ENCODE results near the gene ST7L. TPM values are rescaled to one million over a fixed set of nuclear protein-coding genes. Genes with fewer than 3 reads are reported as not detected.

Gene ST7L
- polyA plus RNA-seq, 1 donor (not counting 4 experiments of a cell fraction or from before 2014, with no cell fraction given) = 13.4 TPM

DNA sequence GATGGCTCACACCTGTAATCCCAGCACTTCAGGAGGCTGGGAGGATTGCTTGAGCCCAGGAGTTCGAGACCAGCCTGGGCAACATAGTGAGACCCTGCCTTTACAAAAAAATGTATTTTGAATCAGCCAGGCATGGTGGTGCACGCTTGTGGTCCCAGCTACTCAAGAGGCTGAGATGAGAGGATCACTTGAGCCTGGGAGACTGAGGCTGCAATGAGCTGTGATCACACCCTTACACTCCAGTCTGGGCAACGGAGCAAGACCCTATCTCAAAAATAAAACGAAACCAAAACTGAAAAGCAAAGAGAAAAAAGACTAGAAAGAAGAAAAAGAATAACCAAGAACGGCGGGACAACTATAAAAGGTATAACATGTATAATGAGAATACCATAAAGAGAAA, 125.6 kb downstream of the ST7L start:
- no peak overlapping the region for H2AFZ ChIP-seq (ENCODE audit: control insufficient read depth, low read length)
- no peaks in the 10 kb centered on the region for H4K20me1 ChIP-seq (ENCODE audit: control insufficient read depth, extremely low read depth, insufficient read depth, low read length)
- H3K9me3 ChIP-seq (ENCODE audit: control insufficient read depth, low read depth, low read length) = no peaks in the 10 kb centered on the region
- DNase-seq (ENCODE audit: low read depth, low spot score) (no peak), FAIRE-seq (no peak)
- dilution Hi-C loops (cut with MboI; ENCODE audit: extremely low pct_ligation_motif_present, low sequenced_read_pairs) = no loop called here
- H3K27me3 ChIP-seq (ENCODE audit: control insufficient read depth, extremely low read depth, insufficient read depth, low read length) = no peaks in the 10 kb centered on the region
- H3K4me1 ChIP-seq (ENCODE audit: control insufficient read depth, extremely low read depth, insufficient read depth, low read length) = no peaks in the 10 kb centered on the region
- no peak for TF ChIP-seq EZH2 (IDR thresholded peaks at IDR 0.05; ENCODE audit: low read length)
- TF ChIP-seq, protein P1, sequence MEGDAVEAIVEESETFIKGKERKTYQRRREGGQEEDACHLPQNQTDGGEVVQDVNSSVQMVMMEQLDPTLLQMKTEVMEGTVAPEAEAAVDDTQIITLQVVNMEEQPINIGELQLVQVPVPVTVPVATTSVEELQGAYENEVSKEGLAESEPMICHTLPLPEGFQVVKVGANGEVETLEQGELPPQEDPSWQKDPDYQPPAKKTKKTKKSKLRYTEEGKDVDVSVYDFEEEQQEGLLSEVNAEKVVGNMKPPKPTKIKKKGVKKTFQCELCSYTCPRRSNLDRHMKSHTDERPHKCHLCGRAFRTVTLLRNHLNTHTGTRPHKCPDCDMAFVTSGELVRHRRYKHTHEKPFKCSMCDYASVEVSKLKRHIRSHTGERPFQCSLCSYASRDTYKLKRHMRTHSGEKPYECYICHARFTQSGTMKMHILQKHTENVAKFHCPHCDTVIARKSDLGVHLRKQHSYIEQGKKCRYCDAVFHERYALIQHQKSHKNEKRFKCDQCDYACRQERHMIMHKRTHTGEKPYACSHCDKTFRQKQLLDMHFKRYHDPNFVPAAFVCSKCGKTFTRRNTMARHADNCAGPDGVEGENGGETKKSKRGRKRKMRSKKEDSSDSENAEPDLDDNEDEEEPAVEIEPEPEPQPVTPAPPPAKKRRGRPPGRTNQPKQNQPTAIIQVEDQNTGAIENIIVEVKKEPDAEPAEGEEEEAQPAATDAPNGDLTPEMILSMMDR (optimal IDR thresholded peaks at IDR 0.05 in 1 of 3, IDR thresholded peaks at IDR 0.05 in 1 of 3, conservative IDR thresholded peaks at IDR 0.05 in 1 of 3; ENCODE audit: extremely low read depth in 1 of 3, insufficient read depth in 2 of 3, low read length in 3 of 3) = no peak
- no peaks in the 10 kb centered on the region for H3K79me2 ChIP-seq (ENCODE audit: control insufficient read depth, insufficient read depth, low read length)
- H3K4me2 ChIP-seq (ENCODE audit: control insufficient read depth, extremely low read depth, insufficient read depth, low read depth, low read length) = no peak overlapping the region
- no peaks in the 10 kb centered on the region for H3K9me1 ChIP-seq (ENCODE audit: control insufficient read depth, extremely low read depth, insufficient read depth, low read length)
- no peak overlapping the region for H3K4me3 ChIP-seq (ENCODE audit: control insufficient read depth in 2 of 3, extremely low read depth in 1 of 3, insufficient read depth in 2 of 3, low read depth in 1 of 3, low read length in 3 of 3)
- H3K9ac ChIP-seq (ENCODE audit: control insufficient read depth, extremely low read depth, insufficient read depth, low read length) = no peak overlapping the region
- H3K36me3 ChIP-seq (ENCODE audit: control insufficient read depth in 2 of 2, extremely low read depth in 1 of 2, insufficient read depth in 2 of 2, low read length in 2 of 2) = no peaks in the 10 kb centered on the region
- H3K27ac ChIP-seq (ENCODE audit: control insufficient read depth, insufficient read depth, low read length) = no peak overlapping the region

- TF ChIP-seq, protein P1 (optimal IDR thresholded peaks at IDR 0.05 in 1 of 3, IDR thresholded peaks at IDR 0.05 in 1 of 3, conservative IDR thresholded peaks at IDR 0.05 in 1 of 3; ENCODE audit: extremely low read depth in 1 of 3, insufficient read depth in 2 of 3, low read length in 3 of 3) = no peak
- no peak for TF ChIP-seq EZH2 (IDR thresholded peaks at IDR 0.05; ENCODE audit: low read length)
- H3K9me1 ChIP-seq (ENCODE audit: control insufficient read depth, extremely low read depth, insufficient read depth, low read length) = no peaks in the 10 kb centered on the region
- no peak overlapping the region for H3K27ac ChIP-seq (ENCODE audit: control insufficient read depth, insufficient read depth, low read length)
- no peaks in the 10 kb centered on the region for H3K4me1 ChIP-seq (ENCODE audit: control insufficient read depth, extremely low read depth, insufficient read depth, low read length)
- H2AFZ ChIP-seq (ENCODE audit: control insufficient read depth, low read length) = no peak overlapping the region
- H3K9ac ChIP-seq (ENCODE audit: control insufficient read depth, extremely low read depth, insufficient read depth, low read length) = no peak overlapping the region
- no peaks in the 10 kb centered on the region for H4K20me1 ChIP-seq (ENCODE audit: control insufficient read depth, extremely low read depth, insufficient read depth, low read length)
- H3K4me3 ChIP-seq (ENCODE audit: control insufficient read depth in 2 of 3, extremely low read depth in 1 of 3, insufficient read depth in 2 of 3, low read depth in 1 of 3, low read length in 3 of 3) = no peak overlapping the region
- H3K9me3 ChIP-seq (ENCODE audit: control insufficient read depth, low read depth, low read length) = no peaks in the 10 kb centered on the region
- no peak overlapping the region for H3K4me2 ChIP-seq (ENCODE audit: control insufficient read depth, extremely low read depth, insufficient read depth, low read depth, low read length)
- no peaks in the 10 kb centered on the region for H3K79me2 ChIP-seq (ENCODE audit: control insufficient read depth, insufficient read depth, low read length)
- dilution Hi-C loops (cut with MboI; ENCODE audit: extremely low pct_ligation_motif_present, low sequenced_read_pairs) = no loop called here
- no peak for DNase-seq (ENCODE audit: low read depth, low spot score)
- H3K36me3 ChIP-seq (ENCODE audit: control insufficient read depth in 2 of 2, extremely low read depth in 1 of 2, insufficient read depth in 2 of 2, low read length in 2 of 2) = no peaks in the 10 kb centered on the region
- no peaks in the 10 kb centered on the region for H3K27me3 ChIP-seq (ENCODE audit: control insufficient read depth, extremely low read depth, insufficient read depth, low read length)
- no peak for FAIRE-seq
Measured at GRCh38 chr1:112492076-112492475, 126.9 kb downstream of the ST7L start.

Measured in keratinocyte (primary cell).